Activated T-helper 1 cell treated with Interleukin-2 at 50 U/mL for 16 hours (primary cell): ENCODE data around the gene MVK.

ENCODE experiments used
- DNase-seq: peaks from one replicate; pipeline ENCODE4 v3.0.0-alpha.2; 2020; ENCODE audit warnings: low read depth

Gene MVK

DNA sequence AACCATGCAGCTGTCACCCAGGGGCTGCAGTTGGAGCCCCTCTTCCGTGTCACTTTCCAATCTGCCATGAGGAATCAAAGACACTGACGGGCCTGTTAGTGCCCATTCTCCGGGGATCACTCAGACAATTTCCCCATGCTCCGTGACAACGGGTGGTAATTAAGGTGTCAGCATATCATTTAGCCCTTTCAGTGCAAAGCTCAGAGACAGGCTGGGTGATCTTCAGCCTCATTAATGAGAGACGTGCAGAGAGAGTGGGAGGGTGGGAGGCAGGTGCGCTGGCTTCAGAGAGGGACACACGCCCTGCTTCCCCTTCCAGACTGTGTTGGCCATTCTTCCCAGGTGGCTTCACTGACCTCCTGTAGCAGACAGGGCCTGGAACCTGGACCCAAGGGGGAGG is 58.7 kb downstream of the MVK start:
- DNase-seq = no peak

DNA sequence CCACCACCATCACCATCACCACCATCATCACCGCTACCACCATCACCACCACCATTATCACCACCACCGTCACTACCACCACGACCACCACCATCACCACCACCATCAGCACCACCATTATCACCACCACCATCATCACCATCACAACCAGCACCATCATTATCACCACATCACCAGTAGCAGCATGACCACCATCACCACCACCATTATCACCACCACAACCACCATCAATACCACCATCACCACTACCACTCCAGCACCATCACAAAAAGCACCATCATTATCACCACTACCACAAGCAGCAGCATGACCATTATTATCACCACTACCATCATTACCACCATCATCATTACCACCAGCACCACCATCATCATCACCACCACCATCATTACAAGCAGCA is 62.1 kb downstream of the MVK start:
- DNase-seq = no peak

- no peak for DNase-seq
These were observed 63.8 kb downstream of the MVK start for GRCh38 chr12:109637348-109637747.

- DNase-seq = no peak
These were observed 64.4 kb downstream of the MVK start for GRCh38 chr12:109637996-109638395.

GRCh38 chr12:109638735-109639134 is 65.1 kb downstream of the MVK start:
- DNase-seq = no peak

DNA sequence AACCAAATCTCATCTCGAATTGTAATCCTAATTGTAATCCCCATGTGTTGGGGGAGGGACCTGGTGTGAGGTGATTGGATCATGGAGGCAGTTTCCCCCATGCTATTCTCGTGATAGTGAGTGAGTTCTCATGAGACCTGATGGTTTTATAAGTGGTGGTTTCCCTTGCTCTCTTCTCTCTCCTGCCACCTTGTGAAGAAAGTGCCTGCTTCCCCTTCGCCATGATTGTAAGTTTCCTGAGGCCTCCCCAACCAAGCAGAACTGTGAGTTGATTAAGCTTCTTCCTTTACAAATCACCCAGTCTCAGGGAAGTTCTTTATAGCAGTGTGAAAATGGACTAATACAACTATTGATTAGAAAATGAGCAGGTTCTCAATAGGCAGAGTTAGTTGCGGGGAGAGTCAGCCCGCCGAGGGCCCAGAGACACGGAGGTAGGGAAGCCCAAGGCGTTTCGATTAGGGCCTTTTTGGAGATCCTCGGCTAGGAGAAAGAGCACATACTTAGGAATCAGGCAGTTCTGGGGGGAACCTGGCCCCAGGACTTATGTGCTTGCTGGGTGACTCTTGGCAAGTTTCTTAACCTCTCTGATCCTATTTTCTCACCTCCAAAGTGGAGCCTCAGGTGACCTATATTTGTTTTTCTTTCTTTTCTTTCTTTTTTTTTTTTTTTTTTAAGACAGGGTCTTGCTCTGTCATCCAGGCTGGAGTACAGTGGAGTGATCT is 65.7 kb downstream of the MVK start:
- DNase-seq = no peak

DNA sequence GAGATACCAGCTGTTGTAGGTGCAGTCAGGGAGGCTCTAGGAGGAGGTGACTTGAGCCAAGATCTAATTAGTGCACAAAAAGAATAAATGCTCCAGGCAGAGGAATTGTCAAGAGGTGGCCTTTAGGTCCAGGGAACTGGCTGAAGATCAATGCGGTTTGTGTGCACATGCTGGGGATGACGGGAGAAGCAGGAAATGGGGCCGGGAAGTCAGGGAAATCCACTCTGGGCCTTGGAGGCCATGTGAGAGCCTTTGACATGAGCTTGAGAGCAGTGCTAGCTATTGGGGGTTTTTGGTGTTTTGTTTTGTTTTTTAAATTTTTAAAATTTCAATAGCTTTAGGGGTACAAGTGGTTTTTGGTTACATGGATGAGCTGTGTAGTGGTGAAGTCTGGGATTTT is 67.4 kb downstream of the MVK start:
- DNase-seq = no peak

- no peak for DNase-seq
These were observed 67.8 kb downstream of the MVK start for GRCh38 chr12:109641422-109641821.

GRCh38 chr12:109642506-109643132 is 69.0 kb downstream of the MVK start:
- no peak for DNase-seq

GRCh38 chr12:109645194-109645593 is 71.6 kb downstream of the MVK start:
- DNase-seq = no peak

DNA sequence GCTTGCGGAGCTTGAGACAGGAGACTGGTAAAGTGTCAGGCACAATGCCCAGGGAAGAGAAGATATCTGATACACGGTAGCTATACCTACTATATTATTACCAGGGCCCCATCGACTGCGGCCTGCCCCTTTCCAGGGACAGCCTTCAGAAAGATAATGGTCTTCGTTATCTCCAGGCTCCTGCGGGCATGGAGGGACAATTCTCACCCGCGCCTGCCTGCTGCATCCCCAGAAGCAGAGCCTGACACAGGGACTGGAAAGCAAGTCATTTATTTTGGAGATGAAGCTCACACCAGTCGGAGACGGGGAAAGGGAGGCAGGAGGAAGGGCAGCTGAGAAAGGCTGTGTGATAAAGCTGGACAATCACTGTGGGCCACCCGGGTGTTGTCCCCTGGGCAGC is 72.1 kb downstream of the MVK start:
- DNase-seq = no peak
